SK-N-MC (cell line): ENCODE data around the gene BPIFB1.

Experiments used
- EZH2 ChIP-seq: fragments of 200-600 bp; sonication (generic); IDR thresholded peaks from one replicate; pipeline ENCODE4 v1.6.1; 2017; ENCODE audit warnings: antibody characterized with exemption
- FOXP2 ChIP-seq: optimal IDR thresholded peaks from 2 replicates; pipeline ENCODE3; 2011; ENCODE audit warnings: mild to moderate bottlenecking, moderate library complexity; ENCODE audit not compliant: insufficient read depth; ENCODE audit errors: extremely low read length, control extremely low read depth
- POLR2AphosphoS5 ChIP-seq: IDR thresholded peaks from 2 replicates; pipeline ENCODE4 v1.6.1; 2012; ENCODE audit warnings: mild to moderate bottlenecking, low read depth, low read length, borderline replicate concordance

DNA sequence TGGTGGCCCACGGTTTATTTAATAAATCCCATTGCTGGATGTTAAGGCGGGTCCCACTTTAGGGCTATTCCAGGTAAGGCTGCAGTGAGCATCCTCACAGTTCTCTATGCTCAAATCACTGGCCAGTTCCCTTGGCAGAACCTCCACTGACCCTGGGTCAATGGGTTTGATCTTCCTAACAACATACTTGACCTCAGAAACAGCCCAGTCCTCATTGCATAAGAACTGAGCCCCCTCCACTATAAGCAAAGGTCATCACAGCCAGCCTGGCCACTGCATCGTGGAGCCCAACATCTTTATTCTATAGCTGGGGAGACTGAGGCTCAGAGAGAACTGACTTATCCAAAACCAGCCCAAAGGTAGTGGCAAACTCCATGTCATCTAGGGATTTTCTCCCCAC, 4.3 kb upstream of the BPIFB1 start:
- TF ChIP-seq EZH2, result no peak
- TF ChIP-seq POLR2AphosphoS5, result no peak
- TF ChIP-seq FOXP2, result no peak
